Non-pigmented ciliary epithelial cell (primary cell): ENCODE data around the gene GAGE12J.
"Not testable (repeated sequence)": the region's sequence is repeated elsewhere in the genome, so short reads cannot be mapped to it uniquely, and the experiment has no call there.

ENCODE experiments used
- DNase-seq: peaks from one replicate; pipeline ENCODE4 v3.0.0-alpha.2; 2010; ENCODE audit warnings: low read depth

The GAGE12J gene, protein sequence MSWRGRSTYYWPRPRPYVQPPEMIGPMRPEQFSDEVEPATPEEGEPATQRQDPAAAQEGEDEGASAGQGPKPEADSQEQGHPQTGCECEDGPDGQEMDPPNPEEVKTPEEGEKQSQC

GRCh38 chrX:49321737-49322136, at the start of gene GAGE12J:
GAGE12J (plus strand) TSS chrX:49322037; CDS start chrX:49323194, 1,157 bp downstream.
- not testable (repeated sequence) for DNase-seq

DNA sequence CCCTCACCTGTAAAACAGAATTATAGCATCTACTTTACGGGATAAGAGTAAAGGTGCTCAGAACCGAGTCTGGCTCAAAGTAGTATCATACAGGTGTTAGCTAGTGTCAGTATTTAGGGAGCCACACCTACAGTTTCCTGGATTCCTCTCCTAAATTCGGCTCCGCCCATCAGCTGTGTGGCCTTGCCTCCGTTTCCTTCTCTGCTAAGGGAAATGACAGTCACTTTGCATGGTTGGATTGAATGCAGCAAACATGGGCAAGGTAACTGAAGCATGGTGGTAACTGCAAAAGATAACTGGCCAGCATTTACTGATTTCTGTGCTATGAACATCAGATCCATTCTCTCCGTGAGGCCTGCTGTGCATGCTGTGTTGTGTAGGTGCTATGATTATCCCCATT, 49.4 kb upstream of the GAGE12J start:
- no peak for DNase-seq

DNA sequence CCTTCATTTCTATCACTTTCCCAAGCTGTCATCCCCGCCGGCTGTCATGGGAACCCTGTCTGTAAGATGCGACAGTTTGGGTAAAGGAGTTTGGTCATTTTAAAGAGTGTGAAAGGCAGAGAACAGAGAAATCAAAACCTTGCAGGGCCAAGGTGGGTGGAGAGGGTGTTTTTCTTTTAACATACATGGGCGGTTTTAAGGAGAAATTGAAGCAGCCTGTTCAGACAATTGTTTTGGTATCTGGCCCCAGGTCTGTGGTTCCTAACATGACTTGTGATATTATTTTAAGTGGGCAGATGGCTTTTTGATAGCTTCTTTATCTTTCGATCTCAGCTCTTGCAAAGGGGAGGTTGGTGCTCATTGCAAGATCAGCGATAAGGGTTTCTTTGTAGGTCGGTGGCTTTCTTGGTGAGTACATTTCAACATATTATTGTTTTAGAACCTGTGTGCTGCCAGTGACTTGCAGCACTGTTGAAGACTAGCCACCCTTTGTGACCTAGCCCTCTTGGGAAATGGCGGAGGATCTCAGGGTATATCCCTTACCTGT, 48.6 kb upstream of the GAGE12J start:
- no peak for DNase-seq

DNA sequence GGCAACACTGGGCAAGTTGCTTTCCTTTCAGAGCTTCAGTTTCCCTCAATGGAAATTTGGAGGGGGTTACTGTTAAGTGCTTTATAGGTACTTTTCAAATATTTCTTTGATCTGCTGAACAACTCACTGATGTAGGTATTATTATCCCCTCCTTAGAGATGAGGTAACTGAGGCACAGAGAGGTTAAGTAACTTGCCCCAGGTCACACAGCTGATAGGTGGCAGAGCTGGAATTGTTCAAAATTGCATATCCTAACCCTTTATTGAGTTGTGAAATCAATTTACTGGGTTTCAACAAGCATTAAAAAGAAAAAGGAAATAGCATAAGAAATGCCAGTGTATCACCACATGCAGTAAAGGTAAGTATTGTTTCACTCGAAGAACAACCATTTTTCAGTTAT, 45.6 kb upstream of the GAGE12J start:
- DNase-seq: no peak

- DNase-seq: no peak
Observed at GRCh38 chrX:49276671-49277534, 44.9 kb upstream of the GAGE12J start.

- DNase-seq: no peak
Observed at GRCh38 chrX:49277535-49277830, 44.4 kb upstream of the GAGE12J start.

DNA sequence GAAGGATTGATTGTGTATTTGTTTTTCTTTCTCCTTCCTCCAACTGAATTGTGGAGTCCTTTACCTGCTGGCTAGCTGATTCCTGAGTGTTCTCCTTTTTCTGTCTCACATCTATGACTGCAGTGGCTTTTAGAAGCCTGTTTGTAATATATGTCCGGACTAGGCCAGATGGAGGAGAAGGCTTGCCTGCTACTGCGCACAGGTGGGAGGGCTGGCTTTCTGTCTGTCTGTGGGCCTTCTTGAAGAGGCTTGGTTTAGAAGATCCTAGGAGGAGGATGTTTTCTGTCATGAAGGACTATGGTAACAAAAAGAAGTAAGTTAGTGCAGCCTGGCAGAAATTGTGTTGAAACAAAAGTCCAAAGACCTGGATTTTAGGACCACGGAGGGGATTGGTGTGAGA, 43.8 kb upstream of the GAGE12J start:
- no peak for DNase-seq

DNA sequence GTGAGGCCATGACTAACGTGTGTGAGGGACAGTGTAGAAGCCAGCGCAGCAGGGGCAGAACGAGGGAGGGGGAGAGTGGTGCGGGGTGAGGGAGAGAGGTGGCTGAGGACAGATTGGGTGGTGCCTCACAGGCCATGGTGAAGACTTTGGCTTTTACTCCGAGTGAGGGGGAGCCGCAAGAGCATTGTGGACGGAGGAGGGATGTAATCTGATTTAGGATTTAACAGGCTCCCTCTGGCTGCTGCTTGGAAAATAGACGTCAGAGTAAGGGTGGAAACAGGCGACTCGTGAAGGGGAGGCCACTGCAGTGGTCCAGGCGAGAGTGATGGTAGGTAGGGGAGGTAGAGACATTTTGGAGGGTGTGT, 39.2 kb upstream of the GAGE12J start:
- DNase-seq: no peak

DNA sequence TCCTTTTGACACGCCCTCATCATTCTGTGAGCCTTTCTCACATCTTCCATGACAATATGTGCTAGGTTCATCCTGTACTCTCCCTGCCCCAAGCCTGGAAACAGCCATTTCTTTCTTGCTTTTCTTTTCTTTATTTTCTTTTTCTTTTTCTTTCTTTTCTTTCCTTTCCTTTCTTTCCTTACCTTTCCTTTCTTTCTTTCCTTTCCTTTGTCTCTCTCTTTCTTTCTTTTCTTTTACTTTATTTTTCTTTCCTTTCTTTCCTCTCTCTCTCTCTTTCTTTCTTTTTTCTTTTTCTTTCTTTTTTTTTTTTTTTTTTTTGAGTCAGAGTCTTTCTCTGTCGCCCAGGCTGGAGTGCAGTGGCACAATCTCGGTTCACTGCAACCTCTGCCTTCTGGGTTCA, 37.6 kb upstream of the GAGE12J start:
- no peak for DNase-seq

- DNase-seq: no peak
Observed at GRCh38 chrX:49286136-49286535, 35.7 kb upstream of the GAGE12J start.

- DNase-seq: no peak
Observed at GRCh38 chrX:49286581-49286980, 35.3 kb upstream of the GAGE12J start.

- no peak for DNase-seq
Observed at GRCh38 chrX:49287665-49288064, 34.2 kb upstream of the GAGE12J start.

GRCh38 chrX:49290215-49290614, 31.6 kb upstream of the GAGE12J start:
- no peak for DNase-seq

DNA sequence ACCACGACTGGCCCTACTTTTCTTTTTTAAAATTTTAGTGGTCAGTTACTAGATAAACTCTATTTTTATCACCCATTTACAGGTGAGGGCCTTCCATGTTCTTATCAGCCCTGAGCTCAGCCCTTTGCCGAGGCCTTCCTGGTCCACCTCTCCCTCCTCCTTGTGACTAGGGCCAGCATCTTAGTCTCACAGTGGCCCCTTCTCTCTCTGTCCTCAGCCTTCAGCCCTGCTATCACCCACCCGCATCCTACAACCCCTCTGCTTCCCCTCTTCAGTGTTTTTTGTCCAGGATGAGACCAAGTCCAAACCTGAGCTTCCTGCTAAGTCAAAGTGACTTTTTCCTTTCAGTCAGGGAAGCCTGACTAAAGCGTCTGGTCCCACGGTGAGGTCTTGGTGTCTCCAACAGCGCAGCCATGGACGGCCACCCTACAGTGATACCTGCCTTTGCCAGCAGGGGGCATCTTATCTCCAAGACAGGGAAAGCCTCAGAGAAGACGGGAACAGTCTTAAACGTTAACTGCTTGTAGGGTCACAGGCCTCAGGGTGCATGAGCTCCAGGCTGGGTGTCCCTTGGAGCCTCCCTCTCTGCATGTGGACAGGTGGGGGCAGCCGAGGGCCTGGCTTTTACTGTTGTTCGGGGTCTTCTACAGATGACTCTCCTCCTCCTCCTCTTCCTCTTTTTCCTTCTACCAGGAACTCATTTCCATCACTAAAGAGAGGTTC, 30.1 kb upstream of the GAGE12J start:
- no peak for DNase-seq

GRCh38 chrX:49292400-49293362, 29.2 kb upstream of the GAGE12J start:
- no peak for DNase-seq

- not testable (repeated sequence) for DNase-seq
Observed at GRCh38 chrX:49299293-49299692, 22.5 kb upstream of the GAGE12J start.

- no peak for DNase-seq
Observed at GRCh38 chrX:49300703-49301102, 21.1 kb upstream of the GAGE12J start.

GRCh38 chrX:49303346-49303745, 18.5 kb upstream of the GAGE12J start, which contains the start of gene GAGE10:
GAGE10 (plus strand) TSS chrX:49303646; CDS start chrX:49304860, 1,214 bp downstream.
- DNase-seq: no peak

GRCh38 chrX:49307775-49308174, 14.1 kb upstream of the GAGE12J start:
- not testable (repeated sequence) for DNase-seq

DNA sequence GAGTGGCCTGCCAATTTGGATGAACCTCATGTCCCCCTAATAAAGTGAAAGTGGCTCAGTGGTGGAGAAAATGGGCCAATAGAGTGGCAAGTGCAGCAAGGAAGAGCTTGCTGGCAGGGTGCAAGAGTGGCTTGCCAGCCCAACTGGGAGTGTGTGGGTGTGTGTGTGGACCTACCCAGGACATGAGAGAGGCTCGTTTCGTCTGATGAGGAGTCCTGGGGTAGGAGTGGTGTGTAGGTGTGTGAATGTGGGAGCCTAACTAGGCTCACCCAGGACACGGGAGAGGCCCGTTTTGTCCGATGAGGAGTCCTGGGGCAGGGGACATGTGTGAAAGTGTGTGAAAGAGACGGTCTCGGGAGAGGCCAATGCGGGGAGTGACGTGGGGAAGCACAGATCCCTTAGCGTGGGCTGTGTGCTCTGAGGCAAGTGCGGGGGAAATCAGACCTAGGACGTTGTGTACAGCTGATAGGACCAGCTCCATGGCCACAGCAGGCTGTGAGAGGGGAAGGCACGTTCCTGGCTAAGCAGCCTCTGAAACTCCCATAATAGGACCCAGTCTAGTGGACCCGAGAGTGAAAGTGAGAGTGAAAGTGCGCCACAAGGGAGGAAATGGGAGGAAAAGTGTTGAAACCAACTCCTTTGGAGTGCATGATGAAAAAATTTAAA, 13.1 kb upstream of the GAGE12J start:
- no peak for DNase-seq

DNA sequence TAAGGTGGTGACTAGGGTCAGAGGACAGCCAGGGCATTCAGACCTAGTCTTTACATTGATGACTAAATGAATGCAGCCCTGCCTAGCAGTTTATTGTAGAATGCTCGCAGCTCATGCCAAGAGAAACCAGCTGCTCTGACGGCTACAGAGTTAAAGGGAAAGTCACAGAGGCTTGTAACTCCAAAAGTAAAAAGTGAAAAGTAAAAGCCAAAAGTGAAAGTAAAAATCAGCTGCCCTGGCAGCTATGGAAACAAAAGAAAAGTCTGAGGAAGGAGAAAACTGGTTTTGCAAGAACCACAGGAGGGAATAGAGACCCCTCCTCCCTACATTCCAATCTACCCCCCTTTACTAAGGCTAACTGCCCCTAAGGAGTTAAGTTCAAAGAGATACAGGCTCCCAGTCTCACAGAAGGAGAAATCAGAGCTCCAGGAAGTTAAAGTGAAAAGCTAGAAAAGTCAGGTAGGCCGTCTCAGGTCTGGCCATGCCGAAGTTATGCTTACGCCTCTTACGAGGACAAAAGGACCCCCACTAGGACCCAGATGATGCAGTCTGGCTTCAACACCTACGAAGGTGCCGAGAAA, 12.3 kb upstream of the GAGE12J start:
- DNase-seq: no peak
